MM.1S (cell line): Measurements from ENCODE around the gene GNG12.

Source experiments
- DNase-seq: peaks from one replicate; pipeline ENCODE4 v3.0.0-alpha.2; 2015
- H2AFZ ChIP-seq: fragments of 300-600 bp; sonication (generic); 2 replicates; pipeline ENCODE4 v1.6.0; 2016; ENCODE audit warnings: antibody characterized with exemption, low read length
- H3F3A ChIP-seq: fragments of 300-600 bp; sonication (generic); 2 replicates; pipeline ENCODE4 v1.6.1; 2016; ENCODE audit warnings: mild to moderate bottlenecking, antibody characterized with exemption, low read length, moderate library complexity, mixed read lengths; ENCODE audit not compliant: insufficient read depth
- H3K27ac ChIP-seq: fragments of 300-600 bp; sonication (generic); 2 replicates; pipeline ENCODE4 v1.5.1; 2016; ENCODE audit warnings: mild to moderate bottlenecking, low read length
- H3K27me3 ChIP-seq: fragments of 300-600 bp; sonication (generic); replicated peaks from 2 replicates; pipeline ENCODE4 v1.6.0; 2016; ENCODE audit warnings: low read length; ENCODE audit not compliant: insufficient read depth
- H3K36me3 ChIP-seq: fragments of 300-600 bp; sonication (generic); replicated peaks from 2 replicates; pipeline ENCODE4 v1.6.1; 2016; ENCODE audit warnings: mild to moderate bottlenecking, low read length, mixed read lengths; ENCODE audit not compliant: insufficient read depth
- H3K4me1 ChIP-seq: fragments of 300-600 bp; sonication (generic); 2 replicates; pipeline ENCODE4 v1.6.1; 2016; ENCODE audit warnings: low read length, mixed read lengths
- H3K4me2 ChIP-seq: fragments of 300-600 bp; sonication (generic); 2 replicates; pipeline ENCODE4 v1.6.0; 2016; ENCODE audit warnings: low read depth, low read length
- H3K4me3 ChIP-seq: fragments of 300-600 bp; sonication (generic); 2 replicates; pipeline ENCODE4 v1.5.1; 2016; ENCODE audit warnings: low read length, mixed read lengths
- H3K79me2 ChIP-seq: fragments of 300-600 bp; sonication (generic); 2 replicates; pipeline ENCODE4 v1.6.1; 2016; ENCODE audit warnings: mixed run types, low read length, mixed read lengths
- H3K9ac ChIP-seq: fragments of 300-600 bp; sonication (generic); 2 replicates; pipeline ENCODE4 v1.6.1; 2016; ENCODE audit warnings: low read length, mixed read lengths
- H3K9me2 ChIP-seq: fragments of 300-600 bp; sonication (generic); replicated peaks from 2 replicates; pipeline ENCODE4 v1.6.1; 2016; ENCODE audit warnings: mild to moderate bottlenecking, low read length, mixed read lengths; ENCODE audit not compliant: insufficient read depth
- H3K9me3 ChIP-seq: fragments of 300-600 bp; sonication (generic); replicated peaks from 2 replicates; pipeline ENCODE4 v1.6.1; 2016; ENCODE audit warnings: mild to moderate bottlenecking, low read length, mixed read lengths; ENCODE audit not compliant: insufficient read depth
- H4K20me1 ChIP-seq: fragments of 300-600 bp; sonication (generic); 2 replicates; pipeline ENCODE4 v1.6.1; 2016; ENCODE audit warnings: mild to moderate bottlenecking, low read length, moderate library complexity, mixed read lengths; ENCODE audit not compliant: insufficient read depth
- CTCF ChIP-seq: fragments of 300-600 bp; sonication (generic); IDR thresholded peaks from 2 replicates; pipeline ENCODE4 v1.5.1; 2016; ENCODE audit warnings: antibody characterized with exemption, low read length, mixed read lengths
- EZH2 ChIP-seq: fragments of 300-600 bp; sonication (generic); optimal IDR thresholded peaks from 2 replicates; pipeline ENCODE3; 2017; ENCODE audit warnings: low read depth, mild to moderate bottlenecking, antibody characterized with exemption, low read length, mixed read lengths
- EZH2phosphoT487 ChIP-seq: fragments of 300-600 bp; sonication (generic); IDR thresholded peaks from 2 replicates; pipeline ENCODE4 v1.6.1; 2018; ENCODE audit warnings: antibody characterized with exemption, low read length

GNG12 gene

GRCh38 chr1:67695963-67696362 is 137.3 kb downstream of the GNG12 start:
- Histone ChIP-seq H3K27me3 (no peaks in the 10 kb centered on the region), H3K27ac (no peak overlapping the region), H3K36me3 (no peaks in the 10 kb centered on the region), H3K9ac (no peak overlapping the region), H3K4me2 (no peak overlapping the region), H3F3A (no peaks in the 10 kb centered on the region), H3K4me1 (no peaks in the 10 kb centered on the region), H4K20me1 (no peaks in the 10 kb centered on the region), H2AFZ (no peak overlapping the region), H3K9me3 (no peaks in the 10 kb centered on the region), H3K9me2 (no peaks in the 10 kb centered on the region), H3K79me2 (no peaks in the 10 kb centered on the region), H3K4me3 (no peak overlapping the region)
- no peak for TF ChIP-seq EZH2phosphoT487
- TF ChIP-seq CTCF, result no peak
- no peak for TF ChIP-seq EZH2
- DNase-seq, result no peak

GRCh38 chr1:67691712-67692111 is 141.6 kb downstream of the GNG12 start:
- H4K20me1 ChIP-seq, result no peaks in the 10 kb centered on the region
- H3K27me3 ChIP-seq, result no peaks in the 10 kb centered on the region
- H3K36me3 ChIP-seq, result no peaks in the 10 kb centered on the region; the same call in 1 of the 2 replicates
- no peaks in the 10 kb centered on the region for H3K9me3 ChIP-seq
- no peak overlapping the region for H3K27ac ChIP-seq
- H3K79me2 ChIP-seq, result peaks cover 11% of the 10 kb centered on the region
- no peak overlapping the region for H3K4me3 ChIP-seq
- DNase-seq, result no peak
- TF ChIP-seq EZH2phosphoT487 (no peak), EZH2 (no peak), CTCF (no peak)
- H3K9ac ChIP-seq, result no peak overlapping the region
- peaks cover 5% of the 10 kb centered on the region; the same call in 1 of the 2 replicates for H3K4me1 ChIP-seq
- peaks cover 16% of the 10 kb centered on the region for H3F3A ChIP-seq
- no peaks in the 10 kb centered on the region for H3K9me2 ChIP-seq
- H3K4me2 ChIP-seq, result no peak overlapping the region
- H2AFZ ChIP-seq, result no peak overlapping the region

GRCh38 chr1:67690411-67690810 is 142.9 kb downstream of the GNG12 start:
- peaks cover 29% of the 10 kb centered on the region for H3F3A ChIP-seq
- no peaks in the 10 kb centered on the region for H3K9me3 ChIP-seq
- H3K4me1 ChIP-seq, result peaks cover 5% of the 10 kb centered on the region; the same call in 1 of the 2 replicates
- H3K27me3 ChIP-seq, result no peaks in the 10 kb centered on the region
- no peak overlapping the region for H3K9ac ChIP-seq
- H3K27ac ChIP-seq, result no peak overlapping the region
- H2AFZ ChIP-seq, result no peak overlapping the region
- TF ChIP-seq EZH2phosphoT487 (no peak), EZH2 (no peak), CTCF (no peak)
- H4K20me1 ChIP-seq, result no peaks in the 10 kb centered on the region
- no peak overlapping the region for H3K4me3 ChIP-seq
- no peaks in the 10 kb centered on the region; the same call in 1 of the 2 replicates for H3K36me3 ChIP-seq
- H3K9me2 ChIP-seq, result no peaks in the 10 kb centered on the region
- H3K4me2 ChIP-seq, result no peak overlapping the region
- DNase-seq, result no peak
- H3K79me2 ChIP-seq, result peaks cover 24% of the 10 kb centered on the region
